GM12801 (cell line): ENCODE data around the gene MAN1A1.

Experiments used
- CTCF ChIP-seq: IDR thresholded peaks from one replicate; pipeline ENCODE4 v1.5.1; 2011; ENCODE audit warnings: control low read depth; ENCODE audit not compliant: insufficient read length; ENCODE audit errors: extremely low read depth

The MAN1A1 gene

GRCh38 chr6:119262612-119263011, 86.9 kb downstream of the MAN1A1 start:
- no peak for TF ChIP-seq CTCF

GRCh38 chr6:119261944-119262284, 87.6 kb downstream of the MAN1A1 start:
- TF ChIP-seq CTCF = no peak

GRCh38 chr6:119259027-119259426, 90.5 kb downstream of the MAN1A1 start:
- TF ChIP-seq CTCF = no peak

- no peak for TF ChIP-seq CTCF
Observed at GRCh38 chr6:119257726-119258125, 91.8 kb downstream of the MAN1A1 start.

- no peak for TF ChIP-seq CTCF
Observed at GRCh38 chr6:119256978-119257462, 92.5 kb downstream of the MAN1A1 start.

- TF ChIP-seq CTCF = no peak
Observed at GRCh38 chr6:119256392-119256791, 93.2 kb downstream of the MAN1A1 start.

GRCh38 chr6:119255492-119255891, 94.1 kb downstream of the MAN1A1 start:
- no peak for TF ChIP-seq CTCF

- no peak for TF ChIP-seq CTCF
Observed at GRCh38 chr6:119250036-119250435, 99.5 kb downstream of the MAN1A1 start.
